Measurements from ENCODE around the gene COLQ.
A peak's percentile ranks its signal among the peaks of the same experiment; 100 is the strongest.

COLQ gene

DNA sequence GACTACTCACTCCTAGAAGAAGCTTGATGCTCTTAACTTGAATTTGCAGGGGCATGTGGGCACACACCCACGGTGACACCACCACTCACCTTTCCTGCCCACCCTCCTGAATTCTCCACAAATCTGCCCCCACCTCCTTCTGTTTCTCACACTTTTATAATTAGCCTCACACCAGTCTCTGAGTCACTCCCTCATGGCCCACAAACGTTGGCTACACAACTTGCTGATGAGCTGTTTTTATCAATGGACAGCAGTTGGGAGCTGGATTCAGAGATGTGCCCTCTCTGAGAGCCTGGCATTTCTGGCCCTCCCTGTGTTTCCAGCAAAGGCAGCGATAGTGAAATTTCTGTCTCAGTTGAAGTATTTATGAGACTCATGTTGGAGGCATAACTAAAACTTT lies 1.3 kb downstream of the COLQ start:
- DNase-seq (ENCODE audit: low spot score) = no peak

GRCh38 chr3:15519096-15519495 lies 2.4 kb downstream of the COLQ start:
- no peak for DNase-seq (ENCODE audit: low spot score)

- no peak for DNase-seq (ENCODE audit: low spot score)
These were observed 6.7 kb downstream of the COLQ start for GRCh38 chr3:15514663-15515340.

DNA sequence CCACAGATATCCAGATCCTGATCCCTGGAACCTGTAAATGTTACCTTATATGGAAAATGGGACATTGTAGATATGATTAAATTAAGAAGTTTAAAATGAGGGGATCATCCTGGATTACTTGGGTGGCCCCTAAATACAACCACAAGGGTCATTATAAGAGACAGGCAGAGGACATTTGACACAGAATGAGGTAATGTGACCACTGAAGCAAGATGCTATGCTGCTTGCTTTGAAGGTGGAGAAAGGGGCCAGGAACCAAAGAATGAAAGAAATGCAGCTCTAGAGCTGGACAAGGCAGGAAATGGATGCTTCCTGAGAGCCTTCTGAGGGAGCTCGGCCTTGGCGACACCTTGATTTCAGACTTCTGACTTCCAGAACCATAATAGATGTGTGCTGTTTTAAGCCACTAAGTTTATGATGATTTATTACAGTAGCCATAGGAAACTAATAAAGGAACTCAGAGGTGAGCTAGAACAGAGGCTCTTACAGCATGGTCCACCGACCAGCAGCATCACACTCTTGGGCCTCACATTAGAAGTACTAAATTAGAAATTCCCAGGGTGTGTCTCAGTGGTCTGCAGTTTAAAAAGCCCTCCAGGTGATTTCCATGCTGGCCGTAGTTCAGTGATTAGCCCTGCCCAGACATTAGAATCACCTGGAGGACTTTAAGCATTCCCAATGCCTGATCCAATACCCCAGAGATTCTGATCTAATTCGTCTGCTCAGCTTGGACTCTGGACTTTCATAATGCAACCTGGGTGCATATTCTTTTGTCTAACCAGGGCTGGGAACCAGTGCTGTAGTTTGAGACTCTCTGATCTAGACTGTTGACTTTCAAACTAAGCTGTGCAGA lies 7.5 kb downstream of the COLQ start:
- no peak for DNase-seq (ENCODE audit: low spot score)

DNA sequence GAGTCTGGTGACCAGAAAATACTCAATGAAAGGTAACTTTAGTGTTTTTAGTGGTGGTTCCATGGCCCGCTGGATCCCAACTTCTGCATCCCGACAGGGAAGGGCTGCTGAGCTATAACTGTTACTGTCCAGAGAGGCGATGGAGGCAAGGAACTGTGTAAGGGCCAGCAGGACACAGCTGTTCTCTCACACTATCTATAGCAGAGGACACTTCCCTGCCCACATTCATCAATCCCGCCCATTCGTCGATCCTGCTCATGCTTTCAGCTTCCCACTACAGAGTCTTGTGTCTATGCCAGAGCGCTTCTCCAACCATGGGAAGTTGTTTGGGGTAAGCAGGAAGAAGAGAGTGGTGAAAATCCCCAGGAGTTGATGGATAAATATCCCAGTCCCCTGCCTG lies 8.4 kb downstream of the COLQ start:
- DNase-seq (ENCODE audit: low spot score) = no peak

DNA sequence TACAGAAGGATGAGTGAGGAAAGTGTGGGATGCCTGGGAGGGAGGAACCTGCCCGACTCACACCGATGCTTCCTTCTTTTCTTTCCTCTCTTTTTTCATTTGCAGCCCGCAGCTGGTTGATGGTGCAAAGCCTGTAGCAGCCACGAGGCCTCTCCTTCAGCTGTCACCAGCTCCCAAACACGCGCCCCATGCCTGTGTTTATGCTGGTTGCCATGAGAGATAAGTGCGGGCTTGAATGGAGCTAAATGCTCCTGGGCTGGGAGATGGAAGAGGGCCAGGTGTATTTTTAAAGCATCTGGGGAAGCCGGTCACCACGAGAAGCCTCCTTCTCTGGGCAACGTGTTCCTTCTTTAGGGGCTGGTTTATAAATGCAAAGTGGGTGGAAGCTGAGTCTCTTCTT lies 9.3 kb downstream of the COLQ start:
- DNase-seq (ENCODE audit: low spot score) = peak; percentile 56

GRCh38 chr3:15511156-15511555 lies 10.3 kb downstream of the COLQ start:
- DNase-seq (ENCODE audit: low spot score) = no peak

DNA sequence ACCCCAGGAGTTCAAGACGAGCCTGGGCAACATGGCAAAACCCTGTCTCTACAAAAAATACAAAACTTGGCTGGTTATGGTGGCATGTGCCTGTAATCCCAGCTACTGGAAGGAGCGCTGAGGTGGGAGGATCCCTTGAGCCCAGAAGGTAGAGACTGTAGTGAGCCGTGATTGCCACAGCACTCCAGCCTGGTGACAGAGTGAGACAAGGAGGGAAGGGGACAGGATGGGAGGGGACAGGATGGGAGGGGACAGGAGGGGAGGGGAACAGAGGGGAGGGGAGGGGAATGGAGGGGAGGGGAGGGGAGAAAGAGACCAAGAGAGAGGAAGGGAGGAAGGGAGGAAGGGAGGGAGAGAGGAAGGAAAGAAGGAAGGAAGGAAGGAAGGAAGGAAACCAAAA lies 11.0 kb downstream of the COLQ start:
- no peak for DNase-seq (ENCODE audit: low spot score)

GRCh38 chr3:15506571-15506970 lies 14.9 kb downstream of the COLQ start:
- DNase-seq (ENCODE audit: low spot score) = no peak

DNA sequence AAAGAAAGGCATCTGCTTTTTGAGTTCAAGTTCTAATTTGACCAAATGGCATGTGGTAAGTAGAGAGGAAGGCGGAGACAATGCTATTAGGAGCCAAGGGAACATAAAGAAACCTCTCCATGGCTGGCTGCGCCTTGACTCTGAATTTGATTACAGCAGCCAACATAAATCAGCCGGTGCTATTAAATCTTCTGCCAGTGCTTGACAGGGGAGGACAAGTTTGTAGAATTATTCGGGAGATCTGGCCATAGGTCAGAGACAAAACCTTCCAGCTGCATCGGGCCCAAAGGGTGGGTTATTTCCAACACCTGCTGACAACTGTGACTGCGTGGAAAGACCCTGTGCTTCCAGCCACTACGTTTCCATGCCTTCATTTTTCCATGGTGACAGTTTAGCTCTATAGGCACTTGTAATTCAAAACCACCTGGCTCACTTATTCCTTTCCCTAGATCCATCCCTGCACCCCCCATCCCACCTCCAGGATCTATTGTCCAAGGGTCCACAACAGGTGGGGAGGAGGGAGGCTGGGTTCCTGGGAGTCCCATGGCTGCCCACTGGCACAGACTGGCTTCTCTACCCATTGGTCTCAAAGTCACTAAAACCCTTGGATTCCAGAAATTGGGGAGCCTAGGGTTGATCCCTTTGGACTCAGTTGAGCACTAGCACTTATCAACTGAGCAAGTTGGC lies 15.9 kb downstream of the COLQ start:
- DNase-seq (ENCODE audit: low spot score) = no peak

DNA sequence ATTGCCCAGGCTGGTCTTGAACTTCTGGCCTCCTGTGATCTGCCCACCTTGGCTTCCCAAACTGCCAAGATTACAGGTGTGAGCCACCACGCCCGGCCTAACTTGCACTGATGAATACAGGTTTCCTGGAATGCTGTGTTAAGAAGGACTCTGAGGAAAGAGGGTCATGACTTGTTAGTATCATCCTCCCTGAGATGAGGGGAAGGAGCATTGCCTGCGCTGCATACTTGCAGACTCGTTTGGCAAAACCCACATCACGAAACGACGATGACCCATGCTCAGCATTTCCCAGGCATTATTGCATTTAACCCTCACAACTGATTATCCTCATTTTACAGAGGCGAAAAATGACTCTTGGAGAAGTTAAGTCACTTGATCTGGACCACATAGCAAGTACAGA lies 18.9 kb downstream of the COLQ start:
- DNase-seq (ENCODE audit: low spot score) = no peak

- no peak for DNase-seq (ENCODE audit: low spot score)
These were observed 20.4 kb downstream of the COLQ start for GRCh38 chr3:15501126-15501525.

DNA sequence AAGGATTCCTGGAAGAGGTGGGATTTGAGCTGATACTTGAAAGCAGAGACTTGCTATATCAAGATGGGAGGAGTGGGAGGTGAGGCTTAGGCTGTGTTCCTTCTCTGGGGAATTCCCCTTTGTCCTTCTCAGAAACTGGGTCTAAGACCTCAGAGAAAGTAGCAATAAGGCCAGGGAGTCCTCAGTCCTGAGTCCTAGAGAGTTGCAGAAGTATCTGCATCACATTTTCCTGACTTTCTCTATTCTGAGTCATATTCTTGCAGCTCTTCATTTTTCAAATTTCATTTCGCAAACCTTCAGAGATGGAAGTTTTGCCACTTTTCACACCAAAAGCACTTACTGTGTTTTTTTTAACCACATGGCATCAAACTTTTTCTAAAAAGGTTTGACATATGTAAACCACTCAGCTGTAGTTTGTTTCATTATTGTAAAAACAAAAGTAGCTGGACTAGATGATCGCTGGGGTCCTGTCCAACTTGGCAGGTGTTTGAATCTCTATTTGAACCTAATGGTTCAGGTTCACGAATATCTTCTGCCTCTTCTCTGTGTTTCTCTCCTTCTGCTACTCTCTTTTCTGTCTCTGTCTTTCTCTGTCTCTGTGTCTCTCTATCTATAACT lies 21.3 kb downstream of the COLQ start:
- no peak for DNase-seq (ENCODE audit: low spot score)

GRCh38 chr3:15499536-15499935 lies 22.0 kb downstream of the COLQ start:
- no peak for DNase-seq (ENCODE audit: low spot score)

DNA sequence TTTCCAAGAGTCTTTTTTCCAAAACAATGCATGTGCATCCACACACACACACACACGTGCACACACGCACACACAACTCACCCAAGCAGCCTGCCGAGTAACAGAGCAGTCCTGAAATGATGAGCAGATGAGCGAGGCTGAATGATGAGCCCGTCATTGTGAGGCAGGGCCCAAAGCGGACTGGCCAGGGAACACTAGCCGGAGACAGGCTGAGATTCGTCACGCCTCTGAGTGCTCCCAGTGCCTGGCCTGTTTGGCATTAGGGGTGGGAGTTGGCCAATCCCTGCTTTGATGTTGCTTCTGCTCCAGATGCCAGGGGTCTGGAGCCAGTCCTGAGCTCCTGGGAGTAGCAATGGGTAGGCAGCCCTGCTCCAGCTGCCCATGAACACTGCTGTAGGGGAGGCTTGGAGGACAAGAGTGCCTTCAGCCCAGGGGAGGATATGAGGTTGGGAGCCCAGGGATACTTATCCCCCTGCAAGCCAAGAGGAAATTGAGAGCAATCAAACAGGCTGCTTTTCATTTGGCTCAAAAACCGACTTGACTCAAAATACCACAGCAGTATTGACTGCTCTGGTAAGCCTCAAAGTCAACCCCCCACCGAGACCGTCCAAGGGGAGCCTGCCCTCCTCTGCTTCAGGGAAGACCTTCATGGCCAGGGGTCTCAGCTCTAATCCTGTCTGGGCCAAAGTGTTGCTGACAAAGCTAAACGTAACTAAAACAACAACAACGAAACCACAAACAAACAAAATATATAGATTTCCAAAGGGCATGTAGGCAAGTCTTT lies 22.9 kb downstream of the COLQ start:
- DNase-seq (ENCODE audit: low spot score) = no peak

GRCh38 chr3:15497964-15498363 lies 23.5 kb downstream of the COLQ start:
- DNase-seq (ENCODE audit: low spot score) = no peak

DNA sequence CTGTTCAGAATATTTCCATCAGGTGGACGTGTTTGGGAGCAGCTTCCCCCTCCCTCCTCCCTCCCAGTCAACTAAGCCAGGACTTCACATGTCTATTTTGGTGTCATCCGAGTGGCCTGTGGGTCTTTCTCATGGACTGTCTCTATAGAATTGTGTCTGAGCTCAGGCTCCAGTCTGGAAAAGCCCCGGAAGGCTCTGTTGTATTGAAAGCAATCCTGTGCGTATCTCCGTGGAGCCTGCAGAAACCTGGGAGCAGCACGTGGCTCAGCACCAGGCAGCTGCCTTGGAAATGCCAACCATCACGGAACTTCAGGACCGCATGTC lies 25.2 kb downstream of the COLQ start:
- DNase-seq (ENCODE audit: low spot score) = no peak

- DNase-seq (ENCODE audit: low spot score) = no peak
These were observed 25.8 kb downstream of the COLQ start for GRCh38 chr3:15495461-15496340.

- no peak for DNase-seq (ENCODE audit: low spot score)
These were observed 28.1 kb downstream of the COLQ start for GRCh38 chr3:15493436-15493835.

DNA sequence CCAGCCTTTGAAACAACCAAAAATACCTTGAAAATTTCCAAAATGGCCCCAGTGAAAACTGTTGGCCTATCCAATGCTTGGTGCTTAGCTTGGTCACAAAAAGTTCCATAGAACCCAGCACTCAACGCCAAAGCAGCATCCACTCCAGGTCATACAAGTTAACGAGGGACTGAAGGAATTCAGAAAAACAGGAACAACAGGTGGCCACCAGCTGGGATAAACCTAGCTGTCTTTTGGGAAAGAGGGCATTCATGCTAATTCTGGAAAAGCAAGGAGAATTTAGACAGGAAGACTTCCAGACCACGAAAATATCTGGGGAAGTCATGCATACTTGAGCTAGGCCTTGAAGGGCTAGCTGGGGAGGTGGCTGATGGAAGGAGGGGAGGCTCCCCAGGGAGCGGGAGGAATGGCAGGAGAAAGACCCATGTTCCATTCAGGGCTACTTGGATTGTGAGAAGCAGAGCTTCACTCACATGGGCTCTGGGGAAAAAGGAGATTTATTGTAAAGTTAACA lies 28.6 kb downstream of the COLQ start:
- DNase-seq (ENCODE audit: low spot score) = no peak

- no peak for DNase-seq (ENCODE audit: low spot score)
These were observed 30.4 kb downstream of the COLQ start for GRCh38 chr3:15491143-15491542.

Data from AG08396 (cell line).